Sigmoid colon (tissue), 7 donors: ENCODE results near the gene CRB2. TPM values are rescaled to one million over a fixed set of nuclear protein-coding genes. Genes with fewer than 3 reads are reported as not detected.

Source experiments
- DNase-seq: peaks from one replicate; pipeline ENCODE4 v3.0.0-alpha.2; 2019
- H3K27ac ChIP-seq, 4 donors: fragments of 200-600 bp; sonication (generic); one replicate each; pipeline ENCODE4 v1.5.1; 2016 to 2019; ENCODE audit warnings: mild to moderate bottlenecking in 1 of 4
- H3K27me3 ChIP-seq, 3 donors: fragments of 200-600 bp; sonication (generic); one replicate each; pipeline ENCODE4 v1.5.1; 2019; ENCODE audit warnings: mild to moderate bottlenecking in 1 of 3
- H3K36me3 ChIP-seq, 4 donors: fragments of 200-600 bp; sonication (generic); one replicate each; pipeline ENCODE4 v1.5.1; 2016 to 2019
- H3K4me1 ChIP-seq, 4 donors: fragments of 200-600 bp; sonication (generic); one replicate each; pipeline ENCODE4 v1.5.1; 2017 to 2019
- H3K4me3 ChIP-seq, 4 donors: fragments of 200-600 bp; sonication (generic); one replicate each; pipeline ENCODE4 v1.5.1; 2017 to 2019; ENCODE audit warnings: mild to moderate bottlenecking in 2 of 4, moderate library complexity in 1 of 4
- H3K9me3 ChIP-seq, 4 donors: fragments of 200-600 bp in 3 of 4; sonication (generic) in 3 of 4; one replicate each; pipeline versions ENCODE4 v1.5.1 to v1.6.1; 2013 to 2019
- EP300 ChIP-seq, 4 donors: sonication (generic); formaldehyde crosslinking; IDR thresholded peaks; one replicate each; pipeline ENCODE4 v1.6.1; 2017; ENCODE audit warnings: antibody characterized with exemption in 4 of 4
- POLR2A ChIP-seq, 2 donors: fragments of 450-650 bp; IDR thresholded peaks; one replicate each; pipeline ENCODE4 v1.6.1; 2016; ENCODE audit warnings: antibody characterized with exemption in 2 of 2, mild to moderate bottlenecking in 2 of 2, moderate library complexity in 2 of 2
- POLR2AphosphoS5 ChIP-seq, 4 donors: sonication (generic); formaldehyde crosslinking; IDR thresholded peaks; one replicate each; pipeline ENCODE4 v1.6.1; 2017; ENCODE audit warnings: antibody characterized with exemption in 4 of 4
- WGBS, 2 donors: extraction: QIAGEN DNeasy Blood & Tissue Kit; methylation state at CpG; one replicate each; pipeline ENCODE4 v1.1.7; 2013; 5-methylcytosine and 5-hydroxymethylcytosine counted together
- intact Hi-C: fragments of 100-400 bp; cut with DNase I; formaldehyde crosslinking; loops from one replicate; pipeline ENCODE4 v1.15.1; 2023
- polyA plus RNA-seq, 3 donors: library from polyadenylated mRNA; stranded (reverse); fragments of 200-250 nt; gene quantifications; one replicate each; pipeline ENCODE4 v1.2.3, GENCODE V29; 2013
- total RNA-seq, 4 donors: library from RNA; depleted of rRNA; stranded (reverse); fragments of >200 nt; gene quantifications; one replicate each; pipeline ENCODE4 v1.1.0, GENCODE V29; 2016
- TF ChIP-seq, protein P1 (sequence below), 4 experiments: fragments of 450-650 bp in 3 of 4; fragments of 200-600 bp in 1 of 4; IDR thresholded peaks; one replicate each; pipeline ENCODE4 v1.5.1; 2016 to 2019; ENCODE audit warnings: antibody characterized with exemption in 4 of 4, mild to moderate bottlenecking in 3 of 4, moderate library complexity in 2 of 4
- donor health status: healthy with polysubstance abuse.
- donor health status: Bipolar disorder and iron deficiency.
- donor health status: healthy.

CRB2 gene
- total RNA-seq (under 1 TPM in 2 of 4 donors, not detected in 2; 0.14 to 0.33 TPM), polyA plus RNA-seq (under 1 TPM in 2 of 3 donors, not detected in 1; 0.46 to 0.79 TPM)

- Histone ChIP-seq H3K4me1 (peaks cover 0 to 31% (median 13%) of the 10 kb centered on the region in 4 donors), H3K4me3 (no peak within 1 kb of the TSS), H3K27ac (no peak within 1 kb of the TSS), H3K36me3 (no peaks in the 10 kb centered on the region), H3K9me3 (no peaks in the 10 kb centered on the region), H3K27me3 (peaks cover 0 to 28% (median 3%) of the 10 kb centered on the region in 3 donors)
- intact Hi-C loops, result loop anchor here (10.0 kb wide), 1 partner anchor 341 kb away; no protein-coding TSS in a partner anchor
- DNase-seq, result no peak
- 49 to 73% methylated on average over 17 of the region's 17 CpGs for WGBS, 2 donors
- TF ChIP-seq POLR2A (IDR thresholded peaks at IDR 0.05), result no peak
- TF ChIP-seq, protein P1, sequence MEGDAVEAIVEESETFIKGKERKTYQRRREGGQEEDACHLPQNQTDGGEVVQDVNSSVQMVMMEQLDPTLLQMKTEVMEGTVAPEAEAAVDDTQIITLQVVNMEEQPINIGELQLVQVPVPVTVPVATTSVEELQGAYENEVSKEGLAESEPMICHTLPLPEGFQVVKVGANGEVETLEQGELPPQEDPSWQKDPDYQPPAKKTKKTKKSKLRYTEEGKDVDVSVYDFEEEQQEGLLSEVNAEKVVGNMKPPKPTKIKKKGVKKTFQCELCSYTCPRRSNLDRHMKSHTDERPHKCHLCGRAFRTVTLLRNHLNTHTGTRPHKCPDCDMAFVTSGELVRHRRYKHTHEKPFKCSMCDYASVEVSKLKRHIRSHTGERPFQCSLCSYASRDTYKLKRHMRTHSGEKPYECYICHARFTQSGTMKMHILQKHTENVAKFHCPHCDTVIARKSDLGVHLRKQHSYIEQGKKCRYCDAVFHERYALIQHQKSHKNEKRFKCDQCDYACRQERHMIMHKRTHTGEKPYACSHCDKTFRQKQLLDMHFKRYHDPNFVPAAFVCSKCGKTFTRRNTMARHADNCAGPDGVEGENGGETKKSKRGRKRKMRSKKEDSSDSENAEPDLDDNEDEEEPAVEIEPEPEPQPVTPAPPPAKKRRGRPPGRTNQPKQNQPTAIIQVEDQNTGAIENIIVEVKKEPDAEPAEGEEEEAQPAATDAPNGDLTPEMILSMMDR (IDR thresholded peaks at IDR 0.05), result no peak
- no peak for TF ChIP-seq POLR2AphosphoS5 (IDR thresholded peaks at IDR 0.05)
- no peak for TF ChIP-seq EP300 (IDR thresholded peaks at IDR 0.05)
Observed at GRCh38 chr9:123355761-123356431, at the start of gene CRB2. CRB2 (plus strand) TSS chr9:123356197; CDS start chr9:123356261, 64 bp downstream.

- WGBS, 2 donors, result 59 to 86% methylated on average over 1 of the region's 1 CpG
- H3K27ac ChIP-seq, result no peak overlapping the region
Observed at GRCh38 chr9:123309611-123310010, 46.4 kb upstream of the CRB2 start.

GRCh38 chr9:123310551-123311249, 45.3 kb upstream of the CRB2 start:
- Histone ChIP-seq H3K4me3 (no peak overlapping the region), H3K9me3 (no peaks in the 10 kb centered on the region), H3K4me1 (peaks cover 0 to 5% (median 0%) of the 10 kb centered on the region in 4 donors), H3K36me3 (no peaks in the 10 kb centered on the region), H3K27ac (no peak overlapping the region), H3K27me3 (no peaks in the 10 kb centered on the region)
- peak; percentile 10 for DNase-seq
- intact Hi-C loops, result no loop called here
- TF ChIP-seq POLR2AphosphoS5 (IDR thresholded peaks at IDR 0.05) (no peak), POLR2A (IDR thresholded peaks at IDR 0.05) (no peak)
- TF ChIP-seq, protein P1 (IDR thresholded peaks at IDR 0.05), result no peak
- 57 to 71% methylated on average over 4 of the region's 4 CpGs for WGBS, 2 donors

More at GRCh38 chr9:123309611-123310010, 46.4 kb upstream of the CRB2 start:
- peak; percentile 13 for DNase-seq
- no peak overlapping the region for H3K4me3 ChIP-seq
- H3K4me1 ChIP-seq, result peaks cover 0 to 5% (median 0%) of the 10 kb centered on the region in 4 donors
- no peaks in the 10 kb centered on the region for H3K9me3 ChIP-seq
- no peaks in the 10 kb centered on the region for H3K36me3 ChIP-seq
- no peaks in the 10 kb centered on the region for H3K27me3 ChIP-seq
- intact Hi-C loops, result no loop called here
- TF ChIP-seq EP300 (IDR thresholded peaks at IDR 0.05) (no peak), POLR2AphosphoS5 (IDR thresholded peaks at IDR 0.05) (no peak), POLR2A (IDR thresholded peaks at IDR 0.05) (no peak)
- TF ChIP-seq, protein P1 (IDR thresholded peaks at IDR 0.05), result no peak

- Histone ChIP-seq H3K36me3 (no peaks in the 10 kb centered on the region), H3K27me3 (no peaks in the 10 kb centered on the region), H3K27ac (no peak overlapping the region), H3K4me3 (no peak overlapping the region), H3K4me1 (peaks cover 0 to 5% (median 0%) of the 10 kb centered on the region in 4 donors), H3K9me3 (no peaks in the 10 kb centered on the region)
- peak; percentile 34 for DNase-seq
- WGBS, 2 donors, result 78 to 83% methylated on average over 9 of the region's 9 CpGs
- TF ChIP-seq POLR2A (IDR thresholded peaks at IDR 0.05) (no peak), EP300 (IDR thresholded peaks at IDR 0.05) (no peak), POLR2AphosphoS5 (IDR thresholded peaks at IDR 0.05) (no peak)
- TF ChIP-seq, protein P1 (IDR thresholded peaks at IDR 0.05), result no peak
- intact Hi-C loops, result no loop called here
Observed at GRCh38 chr9:123311250-123311752, 44.7 kb upstream of the CRB2 start.
